Heart left ventricle (tissue), 13 donors: ENCODE data around the gene SEC61A1.

Source experiments
- POLR2A ChIP-seq, 2 donors: fragments of 450-650 bp; IDR thresholded peaks; one replicate each; pipeline ENCODE4 v1.6.1; 2017; ENCODE audit warnings: antibody characterized with exemption in 2 of 2, mild to moderate bottlenecking in 2 of 2, moderate library complexity in 2 of 2
- TF ChIP-seq, protein P1 (sequence below), 12 donors: fragments of 200-600 bp; sonication (generic) in 4 of 12; IDR thresholded peaks; one replicate each; pipeline versions ENCODE4 v1.5.0 to v1.8.0; 2018 to 2022; ENCODE audit warnings: antibody characterized with exemption in 12 of 12, mild to moderate bottlenecking in 5 of 12
- donor health status: ischemic (EF 13 %, LVEDD 7.1; RV severe dilation, severe dysfunction).
- donor health status: DM: no; HTN: yes; CAD: no.
- donor health status: DM: no; HTN: no; CAD: no.
- donor health status: ischemic (EF 25% LVEDD 6.9; RV normal size, moderate dysfunction).
- donor health status: ischemic (EF 25% LVEDD 5.7; RV mildly dilated, moderate dysfunction).
- donor health status: ischemic (EF 35%, LVEDD 5.7; RV mildly dilated, moderate dysfunction).
- donor health status: nonischemic (EF 11% LVEDD 7.7; RV severe dilation, severe dysfunction).
- donor health status: DM: yes; HTN: yes; CAD: no.
- donor health status: PGD.
- donor health status: ischemic (EF 29% LVEDD 5.4; RV normal size, mild dysfunction).
- donor health status: nonischemic (EF 23%, LVEDD 6.1; RV moderate dilation, normal function).

DNA sequence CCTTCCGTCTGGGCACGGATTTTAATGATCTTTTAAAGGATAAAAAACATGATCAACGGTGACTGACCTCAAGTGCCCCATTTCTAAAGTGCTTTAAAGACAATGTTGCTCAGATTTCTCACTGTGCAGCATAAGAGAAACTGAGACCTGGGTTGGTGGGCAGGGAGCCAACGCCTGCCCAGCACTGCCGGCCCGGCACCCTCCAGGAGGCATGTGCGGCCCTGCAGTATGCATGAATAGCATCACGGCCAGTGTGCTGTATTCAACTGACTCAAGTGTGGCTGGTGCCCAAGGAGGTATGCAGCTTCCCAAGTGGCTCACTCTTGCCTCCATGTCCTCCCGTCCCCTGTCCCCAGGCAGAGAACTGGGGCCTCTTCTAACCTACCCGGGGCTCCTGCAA, 30.3 kb downstream of the SEC61A1 start:
- TF ChIP-seq, protein P1, sequence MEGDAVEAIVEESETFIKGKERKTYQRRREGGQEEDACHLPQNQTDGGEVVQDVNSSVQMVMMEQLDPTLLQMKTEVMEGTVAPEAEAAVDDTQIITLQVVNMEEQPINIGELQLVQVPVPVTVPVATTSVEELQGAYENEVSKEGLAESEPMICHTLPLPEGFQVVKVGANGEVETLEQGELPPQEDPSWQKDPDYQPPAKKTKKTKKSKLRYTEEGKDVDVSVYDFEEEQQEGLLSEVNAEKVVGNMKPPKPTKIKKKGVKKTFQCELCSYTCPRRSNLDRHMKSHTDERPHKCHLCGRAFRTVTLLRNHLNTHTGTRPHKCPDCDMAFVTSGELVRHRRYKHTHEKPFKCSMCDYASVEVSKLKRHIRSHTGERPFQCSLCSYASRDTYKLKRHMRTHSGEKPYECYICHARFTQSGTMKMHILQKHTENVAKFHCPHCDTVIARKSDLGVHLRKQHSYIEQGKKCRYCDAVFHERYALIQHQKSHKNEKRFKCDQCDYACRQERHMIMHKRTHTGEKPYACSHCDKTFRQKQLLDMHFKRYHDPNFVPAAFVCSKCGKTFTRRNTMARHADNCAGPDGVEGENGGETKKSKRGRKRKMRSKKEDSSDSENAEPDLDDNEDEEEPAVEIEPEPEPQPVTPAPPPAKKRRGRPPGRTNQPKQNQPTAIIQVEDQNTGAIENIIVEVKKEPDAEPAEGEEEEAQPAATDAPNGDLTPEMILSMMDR (IDR thresholded peaks at IDR 0.05): no peak
- no peak for TF ChIP-seq POLR2A (IDR thresholded peaks at IDR 0.05)
